Measurements from ENCODE around the gene R3HDM1.
A peak's percentile ranks its signal among the peaks of the same experiment; 100 is the strongest.
"Not testable (repeated sequence)": the region's sequence is repeated elsewhere in the genome, so short reads cannot be mapped to it uniquely, and the experiment has no call there.

Gene R3HDM1

GRCh38 chr2:135647836-135648579, 116.7 kb downstream of the R3HDM1 start:
- DNase-seq (ENCODE audit: low read depth) = no peak

GRCh38 chr2:135650721-135651120, 119.4 kb downstream of the R3HDM1 start:
- no peak for DNase-seq (ENCODE audit: low read depth)

- no peak for DNase-seq (ENCODE audit: low read depth)
These were observed 120.4 kb downstream of the R3HDM1 start for GRCh38 chr2:135651717-135652116.

GRCh38 chr2:135654239-135654638, 123.0 kb downstream of the R3HDM1 start:
- DNase-seq (ENCODE audit: low read depth) = not testable (repeated sequence)

GRCh38 chr2:135657806-135658582, 126.7 kb downstream of the R3HDM1 start:
- no peak for DNase-seq (ENCODE audit: low read depth)

GRCh38 chr2:135662088-135662487, 130.8 kb downstream of the R3HDM1 start:
- DNase-seq (ENCODE audit: low read depth) = no peak

GRCh38 chr2:135663148-135663700, 131.9 kb downstream of the R3HDM1 start:
- DNase-seq (ENCODE audit: low read depth) = no peak

- DNase-seq (ENCODE audit: low read depth) = no peak
These were observed 133.4 kb downstream of the R3HDM1 start for GRCh38 chr2:135664623-135665068.

- no peak for DNase-seq (ENCODE audit: low read depth)
These were observed 135.8 kb downstream of the R3HDM1 start for GRCh38 chr2:135667045-135667444.

- no peak for DNase-seq (ENCODE audit: low read depth)
These were observed 143.2 kb downstream of the R3HDM1 start for GRCh38 chr2:135674453-135674852.

GRCh38 chr2:135676031-135676430, 144.7 kb downstream of the R3HDM1 start:
- DNase-seq (ENCODE audit: low read depth) = no peak

- no peak for DNase-seq (ENCODE audit: low read depth)
These were observed 147.8 kb downstream of the R3HDM1 start for GRCh38 chr2:135679125-135679524.

GRCh38 chr2:135685361-135685760, 154.1 kb downstream of the R3HDM1 start:
- DNase-seq (ENCODE audit: low read depth) = no peak

- no peak for DNase-seq (ENCODE audit: low read depth)
These were observed 157.7 kb downstream of the R3HDM1 start for GRCh38 chr2:135688978-135689377.

GRCh38 chr2:135689679-135690078, 158.4 kb downstream of the R3HDM1 start:
- no peak for DNase-seq (ENCODE audit: low read depth)

GRCh38 chr2:135694711-135695110, 163.4 kb downstream of the R3HDM1 start:
- no peak for DNase-seq (ENCODE audit: low read depth)

- no peak for DNase-seq (ENCODE audit: low read depth)
These were observed 167.6 kb downstream of the R3HDM1 start for GRCh38 chr2:135698838-135699237.

- no peak for DNase-seq (ENCODE audit: low read depth)
These were observed 170.2 kb downstream of the R3HDM1 start for GRCh38 chr2:135701442-135701841.

GRCh38 chr2:135703300-135703699, 172.0 kb downstream of the R3HDM1 start:
- DNase-seq (ENCODE audit: low read depth) = no peak

- DNase-seq (ENCODE audit: low read depth) = not testable (repeated sequence)
These were observed 172.8 kb downstream of the R3HDM1 start for GRCh38 chr2:135704075-135704474.

- no peak for DNase-seq (ENCODE audit: low read depth)
These were observed 176.9 kb downstream of the R3HDM1 start for GRCh38 chr2:135708159-135708558.

- DNase-seq (ENCODE audit: low read depth) = peak; percentile 46
These were observed 178.7 kb downstream of the R3HDM1 start for GRCh38 chr2:135709992-135710391.

- DNase-seq (ENCODE audit: low read depth) = not testable (repeated sequence)
These were observed 183.8 kb downstream of the R3HDM1 start for GRCh38 chr2:135715086-135715485.
